ENCODE measurements around the gene TTC7B.

DNA sequence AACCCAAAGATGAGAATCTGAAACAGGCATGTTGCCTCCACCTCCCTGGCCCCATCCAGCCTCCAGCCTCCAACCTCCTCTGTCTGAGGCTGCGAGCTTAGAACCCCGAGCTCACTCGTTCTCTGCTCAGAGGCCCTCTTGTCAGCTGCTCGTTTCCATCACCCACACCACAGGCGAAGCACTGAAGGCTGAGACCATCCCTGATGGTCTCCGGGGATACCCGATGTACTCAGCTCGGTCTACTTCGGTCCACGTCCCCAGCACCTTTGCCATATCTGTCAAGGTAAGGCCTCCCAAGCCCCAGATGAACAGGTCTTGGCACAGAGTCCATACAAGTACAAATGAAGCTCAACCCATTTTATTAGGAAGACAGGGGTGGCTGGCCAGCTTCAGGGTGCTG, 72.4 kb downstream of the TTC7B start:
- TF ChIP-seq, protein P1, sequence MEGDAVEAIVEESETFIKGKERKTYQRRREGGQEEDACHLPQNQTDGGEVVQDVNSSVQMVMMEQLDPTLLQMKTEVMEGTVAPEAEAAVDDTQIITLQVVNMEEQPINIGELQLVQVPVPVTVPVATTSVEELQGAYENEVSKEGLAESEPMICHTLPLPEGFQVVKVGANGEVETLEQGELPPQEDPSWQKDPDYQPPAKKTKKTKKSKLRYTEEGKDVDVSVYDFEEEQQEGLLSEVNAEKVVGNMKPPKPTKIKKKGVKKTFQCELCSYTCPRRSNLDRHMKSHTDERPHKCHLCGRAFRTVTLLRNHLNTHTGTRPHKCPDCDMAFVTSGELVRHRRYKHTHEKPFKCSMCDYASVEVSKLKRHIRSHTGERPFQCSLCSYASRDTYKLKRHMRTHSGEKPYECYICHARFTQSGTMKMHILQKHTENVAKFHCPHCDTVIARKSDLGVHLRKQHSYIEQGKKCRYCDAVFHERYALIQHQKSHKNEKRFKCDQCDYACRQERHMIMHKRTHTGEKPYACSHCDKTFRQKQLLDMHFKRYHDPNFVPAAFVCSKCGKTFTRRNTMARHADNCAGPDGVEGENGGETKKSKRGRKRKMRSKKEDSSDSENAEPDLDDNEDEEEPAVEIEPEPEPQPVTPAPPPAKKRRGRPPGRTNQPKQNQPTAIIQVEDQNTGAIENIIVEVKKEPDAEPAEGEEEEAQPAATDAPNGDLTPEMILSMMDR (IDR thresholded peaks at IDR 0.05): no peak
- no peak for TF ChIP-seq POLR2A (IDR thresholded peaks at IDR 0.05)

All from Peyer's patch (tissue), 4 donors.